Prostate gland (tissue), 2 donors: ENCODE results near the gene TNFRSF14.

Source experiments
- POLR2A ChIP-seq: fragments of 450-650 bp; IDR thresholded peaks from one replicate; pipeline ENCODE4 v1.6.1; 2016; ENCODE audit warnings: antibody characterized with exemption, mild to moderate bottlenecking
- POLR2AphosphoS5 ChIP-seq: sonication (generic); formaldehyde crosslinking; IDR thresholded peaks from one replicate; pipeline ENCODE4 v1.6.1; 2017; ENCODE audit warnings: antibody characterized with exemption
- TF ChIP-seq, protein P1 (sequence below), 4 experiments: fragments of 200-600 bp in 2 of 4; fragments of 450-650 bp in 2 of 4; sonication (generic) in 2 of 4; IDR thresholded peaks; 1 replicate in 3 of 4; 2 replicates in 1 of 4; pipeline ENCODE4 v1.5.1; 2016 to 2019; ENCODE audit warnings: antibody characterized with exemption in 4 of 4, mild to moderate bottlenecking in 2 of 4, moderate library complexity in 2 of 4

GRCh38 chr1:2587860-2588571, 31.8 kb downstream of the TNFRSF14 start:
- TF ChIP-seq, protein P1, sequence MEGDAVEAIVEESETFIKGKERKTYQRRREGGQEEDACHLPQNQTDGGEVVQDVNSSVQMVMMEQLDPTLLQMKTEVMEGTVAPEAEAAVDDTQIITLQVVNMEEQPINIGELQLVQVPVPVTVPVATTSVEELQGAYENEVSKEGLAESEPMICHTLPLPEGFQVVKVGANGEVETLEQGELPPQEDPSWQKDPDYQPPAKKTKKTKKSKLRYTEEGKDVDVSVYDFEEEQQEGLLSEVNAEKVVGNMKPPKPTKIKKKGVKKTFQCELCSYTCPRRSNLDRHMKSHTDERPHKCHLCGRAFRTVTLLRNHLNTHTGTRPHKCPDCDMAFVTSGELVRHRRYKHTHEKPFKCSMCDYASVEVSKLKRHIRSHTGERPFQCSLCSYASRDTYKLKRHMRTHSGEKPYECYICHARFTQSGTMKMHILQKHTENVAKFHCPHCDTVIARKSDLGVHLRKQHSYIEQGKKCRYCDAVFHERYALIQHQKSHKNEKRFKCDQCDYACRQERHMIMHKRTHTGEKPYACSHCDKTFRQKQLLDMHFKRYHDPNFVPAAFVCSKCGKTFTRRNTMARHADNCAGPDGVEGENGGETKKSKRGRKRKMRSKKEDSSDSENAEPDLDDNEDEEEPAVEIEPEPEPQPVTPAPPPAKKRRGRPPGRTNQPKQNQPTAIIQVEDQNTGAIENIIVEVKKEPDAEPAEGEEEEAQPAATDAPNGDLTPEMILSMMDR (IDR thresholded peaks at IDR 0.05) = no peak
- TF ChIP-seq POLR2AphosphoS5 = no peak
- no peak for TF ChIP-seq POLR2A
